ENCODE data around the gene ALOXE3.

DNA sequence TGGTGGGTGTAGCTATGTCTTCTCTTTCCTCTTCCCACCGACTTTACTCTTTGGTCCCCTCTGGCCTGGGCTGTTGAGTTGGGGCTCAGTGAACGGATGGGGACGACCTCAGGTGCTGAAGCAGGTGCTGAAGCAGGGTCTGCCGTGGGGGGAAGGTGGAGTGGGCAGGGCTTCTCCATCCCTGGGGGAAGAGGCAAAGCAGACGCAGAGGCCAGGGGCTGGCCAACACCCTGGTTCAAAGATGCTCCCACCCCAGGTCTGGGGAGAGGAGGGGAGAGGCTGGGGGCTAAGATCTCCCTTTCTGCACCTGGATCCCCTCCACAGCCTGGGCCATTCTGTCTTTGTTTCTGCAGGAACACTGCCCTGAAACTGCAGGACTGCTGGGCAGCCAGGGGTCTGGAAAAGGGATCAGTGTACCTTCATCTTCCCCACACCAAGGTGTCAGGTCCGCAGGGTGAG, 53.7 kb downstream of the ALOXE3 start:
- TF ChIP-seq, protein P1, sequence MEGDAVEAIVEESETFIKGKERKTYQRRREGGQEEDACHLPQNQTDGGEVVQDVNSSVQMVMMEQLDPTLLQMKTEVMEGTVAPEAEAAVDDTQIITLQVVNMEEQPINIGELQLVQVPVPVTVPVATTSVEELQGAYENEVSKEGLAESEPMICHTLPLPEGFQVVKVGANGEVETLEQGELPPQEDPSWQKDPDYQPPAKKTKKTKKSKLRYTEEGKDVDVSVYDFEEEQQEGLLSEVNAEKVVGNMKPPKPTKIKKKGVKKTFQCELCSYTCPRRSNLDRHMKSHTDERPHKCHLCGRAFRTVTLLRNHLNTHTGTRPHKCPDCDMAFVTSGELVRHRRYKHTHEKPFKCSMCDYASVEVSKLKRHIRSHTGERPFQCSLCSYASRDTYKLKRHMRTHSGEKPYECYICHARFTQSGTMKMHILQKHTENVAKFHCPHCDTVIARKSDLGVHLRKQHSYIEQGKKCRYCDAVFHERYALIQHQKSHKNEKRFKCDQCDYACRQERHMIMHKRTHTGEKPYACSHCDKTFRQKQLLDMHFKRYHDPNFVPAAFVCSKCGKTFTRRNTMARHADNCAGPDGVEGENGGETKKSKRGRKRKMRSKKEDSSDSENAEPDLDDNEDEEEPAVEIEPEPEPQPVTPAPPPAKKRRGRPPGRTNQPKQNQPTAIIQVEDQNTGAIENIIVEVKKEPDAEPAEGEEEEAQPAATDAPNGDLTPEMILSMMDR (IDR thresholded peaks at IDR 0.05 in 4 of 5, conservative IDR thresholded peaks at IDR 0.05 in 1 of 5), result no peak
- no peak for TF ChIP-seq POLR2A (IDR thresholded peaks at IDR 0.05)
